Suppressor macrophage treated with lipopolysaccharide for 4 hours (primary cell): ENCODE measurements around the gene CCDC137.

Experiments
- DNase-seq: peaks from one replicate; pipeline ENCODE4 v3.0.0-alpha.2; 2020

CCDC137 gene

GRCh38 chr17:81683584-81684441, 17.3 kb downstream of the CCDC137 start, which contains the start of the genes ARL16 and HGS:
ARL16 (minus strand) TSS chr17:81683797; CDS start chr17:81683753, 44 bp downstream.
HGS (plus strand) TSS chr17:81684011; CDS start chr17:81684067, 56 bp downstream.
- DNase-seq, result peak; percentile 100

GRCh38 chr17:81684442-81684911, 17.9 kb downstream of the CCDC137 start:
- no peak for DNase-seq

GRCh38 chr17:81685108-81685507, 18.6 kb downstream of the CCDC137 start:
- DNase-seq, result peak; percentile 41

- DNase-seq, result no peak
These were observed 20.1 kb downstream of the CCDC137 start for GRCh38 chr17:81686614-81687013.

- DNase-seq, result no peak
These were observed 21.4 kb downstream of the CCDC137 start for GRCh38 chr17:81687770-81688541.

- no peak for DNase-seq
These were observed 22.1 kb downstream of the CCDC137 start for GRCh38 chr17:81688616-81689015.

- no peak for DNase-seq
These were observed 23.5 kb downstream of the CCDC137 start for GRCh38 chr17:81690066-81690465.

GRCh38 chr17:81690549-81690948, 24.0 kb downstream of the CCDC137 start:
- no peak for DNase-seq

- DNase-seq, result no peak
These were observed 24.7 kb downstream of the CCDC137 start for GRCh38 chr17:81691196-81691595.

GRCh38 chr17:81691608-81692007, 25.1 kb downstream of the CCDC137 start:
- no peak for DNase-seq

GRCh38 chr17:81693509-81694210, 27.1 kb downstream of the CCDC137 start:
- DNase-seq, result no peak

- DNase-seq, result no peak
These were observed 28.3 kb downstream of the CCDC137 start for GRCh38 chr17:81694810-81695209.

- no peak for DNase-seq
These were observed 28.7 kb downstream of the CCDC137 start for GRCh38 chr17:81695211-81695610.

- DNase-seq, result no peak
These were observed 29.3 kb downstream of the CCDC137 start for GRCh38 chr17:81695801-81696200.

- DNase-seq, result no peak
These were observed 29.8 kb downstream of the CCDC137 start for GRCh38 chr17:81696218-81696941.

GRCh38 chr17:81697261-81698044, 30.9 kb downstream of the CCDC137 start:
- no peak for DNase-seq

GRCh38 chr17:81700353-81701287, 34.1 kb downstream of the CCDC137 start:
- no peak for DNase-seq

GRCh38 chr17:81701288-81702071, 34.9 kb downstream of the CCDC137 start:
- DNase-seq, result no peak
